ENCODE results near the gene HINFP. TPM values are rescaled to one million over a fixed set of nuclear protein-coding genes. Genes with fewer than 3 reads are reported as not detected.

Gene HINFP
- 22.8 and 23.2 TPM in 2 replicates for total RNA-seq

GRCh38 chr11:119121008-119121810 is at the start of gene HINFP:
HINFP (plus strand) TSS chr11:119121580; CDS start chr11:119126945, 5,365 bp downstream.

GRCh38 chr11:119084663-119085436 is 36.5 kb upstream of the HINFP start, which contains the start of gene HMBS:
HMBS (plus strand) TSS chr11:119084881; CDS start chr11:119085034, 153 bp downstream.

GRCh38 chr11:119101759-119102423 is 19.5 kb upstream of the HINFP start, which contains the start of gene DPAGT1:
DPAGT1 (minus strand) TSS chr11:119101853; CDS start chr11:119101655, 198 bp downstream.

GRCh38 chr11:119106564-119107537 is 14.5 kb upstream of the HINFP start, which contains the start of gene C2CD2L:
C2CD2L (plus strand) TSS chr11:119107344; CDS start chr11:119107742, 398 bp downstream.

GRCh38 chr11:119149018-119149785 is 27.8 kb downstream of the HINFP start, which contains the start of gene ABCG4:
ABCG4 (plus strand) TSS chr11:119149052; CDS start chr11:119149966, 914 bp downstream.

GRCh38 chr11:119168471-119169281 is 47.3 kb downstream of the HINFP start, which contains the start of gene NLRX1:
NLRX1 (plus strand) TSS chr11:119168725; CDS start chr11:119171404, 2,679 bp downstream.

Other genes starting within 250 kb of the HINFP start
- not detected in 2 replicates for gene CXCR5, start 237.7 kb upstream of the HINFP start, total RNA-seq
- gene BCL9L, start 195.7 kb upstream of the HINFP start, total RNA-seq = 29.2 and 30.4 TPM in 2 replicates
- gene UPK2, start 165.3 kb upstream of the HINFP start, total RNA-seq = not detected in 2 replicates
- not detected in 2 replicates for gene FOXR1, start 149.8 kb upstream of the HINFP start, total RNA-seq
- gene CENATAC, start 123.4 kb upstream of the HINFP start, total RNA-seq = 16.2 and 30.6 TPM in 2 replicates
- 388 and 1,071 TPM in 2 replicates for gene RPS25, start 103.2 kb upstream of the HINFP start, total RNA-seq
- gene TRAPPC4, start 102.8 kb upstream of the HINFP start, total RNA-seq = 90.2 and 124 TPM in 2 replicates
- 11.8 and 14.7 TPM in 2 replicates for gene SLC37A4, start 90.7 kb upstream of the HINFP start, total RNA-seq
- 179 and 1,291 TPM in 2 replicates for gene HYOU1, start 64.4 kb upstream of the HINFP start, total RNA-seq
- 32.1 and 45.1 TPM in 2 replicates for gene VPS11, start 53.8 kb upstream of the HINFP start, total RNA-seq
- 8.5 and 14.5 TPM in 2 replicates for gene HMBS, start 36.7 kb upstream of the HINFP start, total RNA-seq
- gene DPAGT1, start 19.7 kb upstream of the HINFP start, total RNA-seq = 34.6 and 37.8 TPM in 2 replicates
- gene C2CD2L, start 14.2 kb upstream of the HINFP start, total RNA-seq = 10.3 and 11.8 TPM in 2 replicates
- gene ABCG4, start 27.5 kb downstream of the HINFP start, total RNA-seq = 0.66 TPM in 1 of 2 replicates, not detected in the other
- 13.1 and 16.5 TPM in 2 replicates for gene NLRX1, start 47.1 kb downstream of the HINFP start, total RNA-seq
- gene NHERF4, start 63.9 kb downstream of the HINFP start, total RNA-seq = not detected in 2 replicates
- gene CBL, start 84.8 kb downstream of the HINFP start, total RNA-seq = 12.7 and 30.2 TPM in 2 replicates
- gene MCAM, start 195.6 kb downstream of the HINFP start, total RNA-seq = 127 and 168 TPM in 2 replicates
- 9.7 and 13.1 TPM in 2 replicates for gene RNF26, start 212.9 kb downstream of the HINFP start, total RNA-seq
- 0.86 and 6.8 TPM in 2 replicates for gene C1QTNF5, start 219.3 kb downstream of the HINFP start, total RNA-seq
- gene MFRP, start 225.1 kb downstream of the HINFP start, total RNA-seq = not detected in 2 replicates

Data from placental pericyte (primary cell).